ENCODE results near the gene EVA1C.
"Not testable (repeated sequence)": the region's sequence is repeated elsewhere in the genome, so short reads cannot be mapped to it uniquely, and the experiment has no call there.

EVA1C gene

GRCh38 chr21:32539378-32539777 is 126.9 kb downstream of the EVA1C start:
- no peaks in the 10 kb centered on the region for H3K27me3 ChIP-seq (ENCODE audit: insufficient read depth, low read depth, severe bottlenecking)
- peaks cover 3% of the 10 kb centered on the region for H3K9me3 ChIP-seq (ENCODE audit: severe bottlenecking)
- H3K4me3 ChIP-seq (ENCODE audit: low read depth, low read length) = no peak overlapping the region
- H3K36me3 ChIP-seq = no peaks in the 10 kb centered on the region
- DNase-seq = no peak
- H3K27ac ChIP-seq = no peak overlapping the region
- TF ChIP-seq CTCF (IDR thresholded peaks at IDR 0.05; ENCODE audit: low read depth, low read length) = no peak

GRCh38 chr21:32543056-32543455 is 130.6 kb downstream of the EVA1C start:
- DNase-seq; H3K27me3 ChIP-seq (ENCODE audit: insufficient read depth, low read depth, severe bottlenecking); H3K27ac ChIP-seq; H3K36me3 ChIP-seq; H3K4me3 ChIP-seq (ENCODE audit: low read depth, low read length); H3K9me3 ChIP-seq (ENCODE audit: severe bottlenecking): not testable (repeated sequence)

- peaks cover 3% of the 10 kb centered on the region for H3K9me3 ChIP-seq (ENCODE audit: severe bottlenecking)
- H3K36me3 ChIP-seq = no peaks in the 10 kb centered on the region
- no peaks in the 10 kb centered on the region for H3K27me3 ChIP-seq (ENCODE audit: insufficient read depth, low read depth, severe bottlenecking)
- no peak for DNase-seq
- H3K27ac ChIP-seq = no peak overlapping the region
- no peak for TF ChIP-seq CTCF (IDR thresholded peaks at IDR 0.05; ENCODE audit: low read depth, low read length)
- H3K4me3 ChIP-seq (ENCODE audit: low read depth, low read length) = no peak overlapping the region
These were observed 131.5 kb downstream of the EVA1C start for GRCh38 chr21:32543975-32544374.

GRCh38 chr21:32544697-32545096 is 132.2 kb downstream of the EVA1C start:
- no peak for TF ChIP-seq CTCF (IDR thresholded peaks at IDR 0.05; ENCODE audit: low read depth, low read length)
- Histone ChIP-seq H3K27me3 (ENCODE audit: insufficient read depth, low read depth, severe bottlenecking) (no peaks in the 10 kb centered on the region), H3K27ac (no peak overlapping the region), H3K9me3 (ENCODE audit: severe bottlenecking) (peaks cover 3% of the 10 kb centered on the region), H3K4me3 (ENCODE audit: low read depth, low read length) (no peak overlapping the region), H3K36me3 (no peaks in the 10 kb centered on the region)
- DNase-seq = no peak

GRCh38 chr21:32545948-32546441 is 133.5 kb downstream of the EVA1C start:
- H3K9me3 ChIP-seq (ENCODE audit: severe bottlenecking) = peaks cover 3% of the 10 kb centered on the region
- no peaks in the 10 kb centered on the region for H3K36me3 ChIP-seq
- no peak overlapping the region for H3K27ac ChIP-seq
- H3K4me3 ChIP-seq (ENCODE audit: low read depth, low read length) = no peak overlapping the region
- no peaks in the 10 kb centered on the region for H3K27me3 ChIP-seq (ENCODE audit: insufficient read depth, low read depth, severe bottlenecking)
- no peak for TF ChIP-seq CTCF (IDR thresholded peaks at IDR 0.05; ENCODE audit: low read depth, low read length)
- no peak for DNase-seq

- DNase-seq = no peak
- Histone ChIP-seq H3K9me3 (ENCODE audit: severe bottlenecking) (peaks cover 3% of the 10 kb centered on the region), H3K27me3 (ENCODE audit: insufficient read depth, low read depth, severe bottlenecking) (no peaks in the 10 kb centered on the region), H3K4me3 (ENCODE audit: low read depth, low read length) (no peak overlapping the region), H3K27ac (no peak overlapping the region), H3K36me3 (no peaks in the 10 kb centered on the region)
- no peak for TF ChIP-seq CTCF (IDR thresholded peaks at IDR 0.05; ENCODE audit: low read depth, low read length)
These were observed 134.5 kb downstream of the EVA1C start for GRCh38 chr21:32547018-32547417.
